Type B pancreatic cell (in vitro differentiated cells): ENCODE results near the gene SORCS1. TPM values are rescaled to one million over a fixed set of nuclear protein-coding genes. Genes with fewer than 3 reads are reported as not detected.

Source experiments
- DNase-seq: peaks from one replicate; pipeline ENCODE4 v3.0.0; 2021; ENCODE audit warnings: mixed read lengths; ENCODE audit not compliant: unreplicated experiment; ENCODE audit errors: extremely low spot score
- H3K27ac Mint-ChIP-seq: 2 replicates; pipeline ENCODE4 v1.8.0; 2021; ENCODE audit warnings: mild to moderate bottlenecking, mixed read lengths
- H3K27me3 Mint-ChIP-seq: 2 replicates; pipeline ENCODE4 v1.8.0; 2021; ENCODE audit warnings: mixed read lengths
- H3K36me3 Mint-ChIP-seq: 2 replicates; pipeline ENCODE4 v1.8.0; 2021; ENCODE audit warnings: mixed read lengths
- H3K4me1 Mint-ChIP-seq: one replicate; pipeline ENCODE4 v1.8.0; 2021; ENCODE audit warnings: mixed read lengths; ENCODE audit not compliant: unreplicated experiment
- H3K4me3 Mint-ChIP-seq: 2 replicates; pipeline ENCODE4 v1.8.0; 2021; ENCODE audit warnings: mild to moderate bottlenecking, mixed read lengths
- H3K9me3 Mint-ChIP-seq: 2 replicates; pipeline ENCODE4 v1.8.0; 2021; ENCODE audit warnings: mixed read lengths
- total RNA-seq: library from RNA; stranded (reverse); gene quantifications from 2 replicates; pipeline ENCODE4 v1.2.1, GENCODE V29; 2021; ENCODE audit warnings: low replicate concordance
- TF ChIP-seq, protein P1 (sequence below): fragments of 200-600 bp; sonication (generic); conservative IDR thresholded peaks from 2 replicates; pipeline ENCODE4 v1.5.0; 2021; ENCODE audit warnings: antibody characterized with exemption, mild to moderate bottlenecking

The SORCS1 gene
- total RNA-seq, 1 donor from 2014 or later = 5.4 TPM

DNA sequence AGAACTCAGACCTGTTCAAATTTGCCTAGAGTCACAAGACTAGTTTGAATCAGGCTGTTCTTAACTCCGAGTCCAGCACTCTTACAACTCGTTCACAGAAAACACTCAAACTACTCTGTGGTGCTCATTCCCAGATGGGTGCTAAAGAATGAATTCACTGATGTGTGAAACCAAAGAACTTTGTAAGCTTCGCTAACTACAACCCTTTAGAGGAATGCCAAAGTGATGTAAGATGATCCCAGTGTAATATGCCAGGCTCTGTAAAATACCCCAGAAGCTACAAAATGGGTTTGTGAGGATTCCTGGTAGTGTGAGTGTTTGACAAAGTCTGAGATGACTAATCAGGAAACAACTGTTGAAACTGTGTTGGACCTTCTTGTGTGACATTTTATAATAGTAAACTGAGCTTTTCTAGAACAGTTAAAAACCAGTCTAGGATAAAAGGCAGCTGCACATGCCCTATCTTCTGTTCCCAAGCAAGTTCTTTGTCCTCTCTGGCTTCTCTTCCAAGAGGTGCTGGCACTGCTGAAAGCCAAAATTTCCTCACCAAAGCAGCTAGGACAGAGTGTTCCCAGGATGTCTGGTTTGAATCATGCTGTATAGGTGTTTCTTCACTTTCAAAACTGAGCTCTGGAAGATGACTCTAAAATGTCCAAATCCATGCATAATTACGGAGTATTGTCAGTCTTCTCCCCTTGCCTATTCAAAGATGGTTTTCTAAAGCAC, 527.6 kb downstream of the SORCS1 start:
- Mint-ChIP-seq H3K27me3 (no peaks in the 10 kb centered on the region), H3K9me3 (no peaks in the 10 kb centered on the region), H3K27ac (no peak overlapping the region), H3K36me3 (no peaks in the 10 kb centered on the region), H3K4me1 (no peaks in the 10 kb centered on the region), H3K4me3 (no peak overlapping the region)
- TF ChIP-seq, protein P1, sequence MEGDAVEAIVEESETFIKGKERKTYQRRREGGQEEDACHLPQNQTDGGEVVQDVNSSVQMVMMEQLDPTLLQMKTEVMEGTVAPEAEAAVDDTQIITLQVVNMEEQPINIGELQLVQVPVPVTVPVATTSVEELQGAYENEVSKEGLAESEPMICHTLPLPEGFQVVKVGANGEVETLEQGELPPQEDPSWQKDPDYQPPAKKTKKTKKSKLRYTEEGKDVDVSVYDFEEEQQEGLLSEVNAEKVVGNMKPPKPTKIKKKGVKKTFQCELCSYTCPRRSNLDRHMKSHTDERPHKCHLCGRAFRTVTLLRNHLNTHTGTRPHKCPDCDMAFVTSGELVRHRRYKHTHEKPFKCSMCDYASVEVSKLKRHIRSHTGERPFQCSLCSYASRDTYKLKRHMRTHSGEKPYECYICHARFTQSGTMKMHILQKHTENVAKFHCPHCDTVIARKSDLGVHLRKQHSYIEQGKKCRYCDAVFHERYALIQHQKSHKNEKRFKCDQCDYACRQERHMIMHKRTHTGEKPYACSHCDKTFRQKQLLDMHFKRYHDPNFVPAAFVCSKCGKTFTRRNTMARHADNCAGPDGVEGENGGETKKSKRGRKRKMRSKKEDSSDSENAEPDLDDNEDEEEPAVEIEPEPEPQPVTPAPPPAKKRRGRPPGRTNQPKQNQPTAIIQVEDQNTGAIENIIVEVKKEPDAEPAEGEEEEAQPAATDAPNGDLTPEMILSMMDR = no peak
- no peak for DNase-seq

GRCh38 chr10:106635947-106636346, 528.6 kb downstream of the SORCS1 start:
- H3K27ac Mint-ChIP-seq = no peak overlapping the region
- H3K4me1 Mint-ChIP-seq = no peaks in the 10 kb centered on the region

DNA sequence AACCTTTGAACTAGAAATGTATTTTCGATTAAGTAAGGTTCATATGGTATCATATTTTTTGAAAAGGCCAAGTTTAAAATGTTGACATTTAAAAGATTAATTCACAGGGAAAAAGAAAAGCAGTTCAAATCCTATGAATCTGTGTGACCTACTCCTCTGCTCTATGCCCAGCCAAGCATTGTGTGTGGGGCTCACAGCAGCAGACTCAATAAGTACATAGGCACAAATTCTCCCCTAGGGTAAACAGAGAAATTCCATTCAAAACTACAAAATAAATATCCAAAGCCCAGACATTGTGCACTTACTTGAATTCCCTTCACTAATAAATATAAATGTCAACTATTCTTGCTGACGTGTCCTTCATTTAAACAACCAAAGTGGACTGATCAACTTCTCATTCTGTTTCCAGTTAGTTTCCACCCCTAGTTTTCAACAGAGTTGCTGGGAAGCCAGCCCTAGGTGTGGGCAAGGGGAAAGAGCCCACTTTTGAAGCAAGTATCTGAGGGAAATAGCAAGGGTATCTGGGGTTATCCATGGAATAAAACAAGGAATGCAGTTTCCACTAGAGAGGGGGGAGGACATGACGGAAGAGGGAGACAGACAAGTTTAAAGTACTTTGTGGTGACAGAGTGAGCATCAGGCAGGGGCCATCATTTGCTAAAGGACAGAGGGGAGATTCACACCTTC, 533.3 kb downstream of the SORCS1 start:
- TF ChIP-seq, protein P1 = no peak
- Mint-ChIP-seq H3K27me3 (peaks cover 15% of the 10 kb centered on the region), H3K27ac (no peak overlapping the region), H3K36me3 (no peaks in the 10 kb centered on the region), H3K4me1 (no peaks in the 10 kb centered on the region), H3K9me3 (no peaks in the 10 kb centered on the region), H3K4me3 (no peak overlapping the region)
- no peak for DNase-seq

More at GRCh38 chr10:106635947-106636346, 528.6 kb downstream of the SORCS1 start:
- no peak for DNase-seq
- no peaks in the 10 kb centered on the region for H3K27me3 Mint-ChIP-seq
- no peaks in the 10 kb centered on the region for H3K9me3 Mint-ChIP-seq
- TF ChIP-seq, protein P1 = no peak
- H3K4me3 Mint-ChIP-seq = no peak overlapping the region
- no peaks in the 10 kb centered on the region for H3K36me3 Mint-ChIP-seq

- TF ChIP-seq, protein P1 = no peak
- H3K27ac Mint-ChIP-seq = no peak overlapping the region
- H3K4me1 Mint-ChIP-seq = peaks cover 14% of the 10 kb centered on the region
- H3K27me3 Mint-ChIP-seq = peaks cover 15% of the 10 kb centered on the region
- H3K4me3 Mint-ChIP-seq = no peak overlapping the region
- no peaks in the 10 kb centered on the region for H3K36me3 Mint-ChIP-seq
- no peaks in the 10 kb centered on the region for H3K9me3 Mint-ChIP-seq
- no peak for DNase-seq
Measured at GRCh38 chr10:106626371-106626770, 538.1 kb downstream of the SORCS1 start.

- no peak overlapping the region for H3K4me3 Mint-ChIP-seq
- TF ChIP-seq, protein P1 = no peak
- peaks cover 14% of the 10 kb centered on the region for H3K4me1 Mint-ChIP-seq
- no peaks in the 10 kb centered on the region for H3K36me3 Mint-ChIP-seq
- DNase-seq = no peak
- H3K9me3 Mint-ChIP-seq = no peaks in the 10 kb centered on the region
- no peak overlapping the region for H3K27ac Mint-ChIP-seq
- H3K27me3 Mint-ChIP-seq = peaks cover 15% of the 10 kb centered on the region
Measured at GRCh38 chr10:106625751-106626150, 538.8 kb downstream of the SORCS1 start.
